GM12872 (cell line): ENCODE results near the gene GSK3A.

ENCODE experiments used
- TF ChIP-seq, protein P1 (sequence below): IDR thresholded peaks from 3 replicates; pipeline ENCODE4 v1.5.1; 2011; ENCODE audit warnings: low read depth, mild to moderate bottlenecking, low read length, moderate library complexity; ENCODE audit not compliant: insufficient read depth

GSK3A gene

DNA sequence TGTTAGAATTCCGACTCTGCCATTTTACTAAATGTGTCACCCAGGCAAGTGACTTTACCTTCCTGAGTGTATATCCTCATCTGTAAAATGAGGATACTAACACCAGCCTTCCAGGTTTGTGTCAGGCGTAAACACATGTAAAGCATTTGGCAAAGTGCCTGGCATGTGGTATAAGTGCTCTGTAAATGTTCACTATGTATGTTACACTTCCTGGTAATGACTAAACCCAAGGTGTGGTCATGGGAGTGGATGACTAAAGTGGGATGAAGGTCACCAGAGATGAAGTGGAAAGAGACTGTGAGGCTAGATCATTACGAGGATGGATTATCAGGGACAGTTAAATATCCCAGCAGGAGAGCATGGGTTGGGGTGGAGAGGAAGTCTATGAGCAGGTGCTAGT, 50.5 kb downstream of the GSK3A start:
- TF ChIP-seq, protein P1, sequence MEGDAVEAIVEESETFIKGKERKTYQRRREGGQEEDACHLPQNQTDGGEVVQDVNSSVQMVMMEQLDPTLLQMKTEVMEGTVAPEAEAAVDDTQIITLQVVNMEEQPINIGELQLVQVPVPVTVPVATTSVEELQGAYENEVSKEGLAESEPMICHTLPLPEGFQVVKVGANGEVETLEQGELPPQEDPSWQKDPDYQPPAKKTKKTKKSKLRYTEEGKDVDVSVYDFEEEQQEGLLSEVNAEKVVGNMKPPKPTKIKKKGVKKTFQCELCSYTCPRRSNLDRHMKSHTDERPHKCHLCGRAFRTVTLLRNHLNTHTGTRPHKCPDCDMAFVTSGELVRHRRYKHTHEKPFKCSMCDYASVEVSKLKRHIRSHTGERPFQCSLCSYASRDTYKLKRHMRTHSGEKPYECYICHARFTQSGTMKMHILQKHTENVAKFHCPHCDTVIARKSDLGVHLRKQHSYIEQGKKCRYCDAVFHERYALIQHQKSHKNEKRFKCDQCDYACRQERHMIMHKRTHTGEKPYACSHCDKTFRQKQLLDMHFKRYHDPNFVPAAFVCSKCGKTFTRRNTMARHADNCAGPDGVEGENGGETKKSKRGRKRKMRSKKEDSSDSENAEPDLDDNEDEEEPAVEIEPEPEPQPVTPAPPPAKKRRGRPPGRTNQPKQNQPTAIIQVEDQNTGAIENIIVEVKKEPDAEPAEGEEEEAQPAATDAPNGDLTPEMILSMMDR, result no peak

DNA sequence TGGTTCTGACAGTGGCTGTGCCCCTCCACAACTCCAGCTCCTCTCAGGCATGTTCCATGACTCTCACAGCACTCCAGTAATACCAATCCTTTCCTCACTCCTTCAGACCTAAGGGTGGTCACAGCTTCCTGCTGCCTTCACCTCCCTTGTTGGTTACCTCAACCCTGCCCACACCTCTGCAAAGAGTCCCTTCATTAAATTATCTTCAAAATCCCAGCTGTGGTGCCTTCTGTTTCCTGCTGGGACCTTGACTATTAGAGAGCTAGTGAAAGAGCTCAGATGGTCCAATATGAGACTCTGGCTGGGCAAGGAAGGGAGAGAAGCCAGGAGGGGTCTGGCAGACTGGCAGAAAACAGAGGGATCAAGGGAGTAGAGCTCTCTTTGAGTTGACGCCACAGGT, 51.1 kb downstream of the GSK3A start:
- TF ChIP-seq, protein P1, result no peak

DNA sequence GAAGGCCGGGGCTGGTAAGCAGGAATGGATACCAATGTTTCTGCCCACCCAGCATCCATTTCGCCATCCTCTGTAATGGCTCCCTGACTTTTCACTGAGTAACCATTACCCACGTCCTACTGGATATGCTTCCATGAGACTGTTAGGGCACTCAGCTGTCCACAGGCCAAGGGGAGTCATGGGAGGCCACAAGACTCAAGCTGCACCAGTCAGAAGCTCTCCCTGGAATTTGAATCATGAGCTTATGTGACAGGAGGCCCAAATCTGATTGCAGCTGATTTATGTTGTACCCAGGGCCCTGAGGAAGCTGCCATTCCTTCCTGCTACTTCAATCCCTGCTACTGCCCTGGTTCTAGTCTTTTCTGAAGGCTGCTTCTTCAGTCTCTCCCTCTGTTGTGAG, 53.3 kb downstream of the GSK3A start:
- TF ChIP-seq, protein P1, result no peak

DNA sequence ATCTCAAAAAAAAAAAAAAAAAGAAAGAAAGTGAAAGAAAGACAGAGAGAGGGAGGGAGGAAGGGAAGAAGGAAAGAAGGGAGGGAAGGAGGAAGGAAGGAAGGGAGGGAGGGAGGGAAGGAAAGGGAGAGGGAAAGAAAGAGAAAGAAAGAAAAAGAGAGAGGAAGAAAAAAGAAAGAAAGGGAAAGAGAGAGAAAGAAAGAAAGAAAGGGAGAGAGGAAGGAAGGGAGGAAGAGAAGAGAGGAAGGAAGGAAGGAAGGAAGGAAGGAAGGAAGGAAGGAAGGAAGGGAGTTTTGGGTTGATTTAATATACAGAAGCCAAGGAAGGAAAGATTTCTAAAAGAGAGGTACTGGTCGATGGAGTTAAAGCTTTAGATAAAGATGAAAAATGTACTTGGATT, 53.7 kb downstream of the GSK3A start:
- TF ChIP-seq, protein P1, result no peak

DNA sequence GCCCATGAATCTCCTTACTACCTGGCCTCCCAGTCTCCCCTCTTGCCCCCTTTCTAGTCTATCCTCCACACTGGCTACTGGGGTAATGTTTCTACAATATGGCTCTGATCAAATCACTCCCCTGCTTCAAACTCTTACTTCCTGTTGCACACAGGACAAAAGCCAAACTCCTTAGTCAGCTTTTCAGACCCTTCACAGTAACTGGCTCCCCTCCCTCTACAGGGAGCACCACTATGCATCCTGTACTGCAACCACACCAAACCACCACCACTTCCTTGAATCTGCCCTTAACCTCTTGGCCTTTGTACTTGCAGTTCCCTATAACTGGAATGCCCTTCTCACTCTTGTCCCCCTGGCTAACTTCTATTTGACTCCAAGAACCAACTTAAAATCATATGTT, 57.1 kb downstream of the GSK3A start:
- TF ChIP-seq, protein P1, result no peak

DNA sequence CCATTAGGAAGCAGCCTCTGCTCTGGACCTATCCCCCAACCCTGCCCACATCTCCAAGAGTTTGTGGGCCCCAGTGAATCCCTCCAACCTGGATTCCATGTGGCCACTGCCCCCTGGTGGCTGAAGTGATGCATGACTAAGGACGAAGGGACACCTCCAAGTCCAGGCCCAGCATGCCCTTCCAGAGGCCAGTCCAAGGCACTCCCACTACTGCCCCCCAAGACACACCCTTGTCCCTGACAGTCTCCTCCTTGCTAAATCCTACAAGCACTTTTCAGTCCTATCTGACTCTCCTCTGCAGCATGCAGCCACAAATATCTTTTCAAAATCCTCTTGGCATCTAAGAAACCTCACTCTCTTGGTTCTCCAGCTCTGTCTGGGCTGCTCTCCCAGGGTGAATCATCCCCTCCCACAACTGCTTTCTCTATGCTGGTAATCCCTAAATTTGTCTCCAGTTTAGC, 58.0 kb downstream of the GSK3A start:
- TF ChIP-seq, protein P1, result peak; percentile 92
